Measurements from ENCODE around the gene KIFBP.
"Not testable (repeated sequence)": the region's sequence is repeated elsewhere in the genome, so short reads cannot be mapped to it uniquely, and the experiment has no call there.

KIFBP gene

GRCh38 chr10:69004821-69005220 is 16.2 kb downstream of the KIFBP start:
- peak in 2 of 5 experiments; percentile 39 to 66 for DNase-seq

- no peak for DNase-seq
Measured at GRCh38 chr10:69005704-69006485, 17.3 kb downstream of the KIFBP start.

GRCh38 chr10:69007260-69007659 is 18.7 kb downstream of the KIFBP start:
- peak in 1 of 5 experiments; percentile 42 for DNase-seq

- DNase-seq: no peak
Measured at GRCh38 chr10:69009360-69009759, 20.8 kb downstream of the KIFBP start.

- no peak for DNase-seq
Measured at GRCh38 chr10:69010151-69010640, 21.6 kb downstream of the KIFBP start.

- peak in 1 of 5 experiments; percentile 20 for DNase-seq
Measured at GRCh38 chr10:69012778-69013177, 24.2 kb downstream of the KIFBP start.

- no peak for DNase-seq
Measured at GRCh38 chr10:69014171-69014570, 25.6 kb downstream of the KIFBP start.

- DNase-seq: no peak
Measured at GRCh38 chr10:69018613-69019012, 30.0 kb downstream of the KIFBP start.

- no peak for DNase-seq
Measured at GRCh38 chr10:69022611-69023010, 34.0 kb downstream of the KIFBP start.

- DNase-seq: no peak
Measured at GRCh38 chr10:69025370-69025896, 36.8 kb downstream of the KIFBP start.

GRCh38 chr10:69033256-69033655 is 44.7 kb downstream of the KIFBP start:
- no peak for DNase-seq

GRCh38 chr10:69037489-69037888 is 48.9 kb downstream of the KIFBP start:
- DNase-seq: no peak

- DNase-seq: not testable (repeated sequence)
Measured at GRCh38 chr10:69040904-69041303, 52.3 kb downstream of the KIFBP start.

GRCh38 chr10:69042417-69042816 is 53.8 kb downstream of the KIFBP start:
- DNase-seq: no peak

- DNase-seq: no peak
Measured at GRCh38 chr10:69042838-69043237, 54.2 kb downstream of the KIFBP start.

- DNase-seq: peak in 3 of 5 experiments; percentile 6 to 87 (median 34)
Measured at GRCh38 chr10:69043931-69044531, 55.4 kb downstream of the KIFBP start.

GRCh38 chr10:69044546-69044945 is 55.9 kb downstream of the KIFBP start:
- peak in 1 of 5 experiments; percentile 57 for DNase-seq

GRCh38 chr10:69045441-69046300 is 57.1 kb downstream of the KIFBP start:
- DNase-seq: peak in 3 of 5 experiments; percentile 14 to 96 (median 68)

- no peak for DNase-seq
Measured at GRCh38 chr10:69047111-69047832, 58.7 kb downstream of the KIFBP start.

GRCh38 chr10:69048103-69048502 is 59.5 kb downstream of the KIFBP start:
- DNase-seq: peak in 1 of 5 experiments; percentile 88

- DNase-seq: no peak
Measured at GRCh38 chr10:69049566-69049961, 61.0 kb downstream of the KIFBP start.

GRCh38 chr10:69051303-69051702 is 62.7 kb downstream of the KIFBP start:
- peak in 1 of 5 experiments; percentile 79 for DNase-seq

All from T-helper 2 cell (primary cell).